Vagina (tissue), 2 donors: Measurements from ENCODE around the gene OMG. TPM values are rescaled to one million over a fixed set of nuclear protein-coding genes. Genes with fewer than 3 reads are reported as not detected.

Experiments
- DNase-seq, 2 donors: peaks; one replicate each; pipeline ENCODE4 v3.0.0-alpha.2; 2017; ENCODE audit errors: extremely low spot score in 2 of 2
- H3K27ac ChIP-seq: fragments of 200-600 bp; sonication (generic); one replicate; pipeline ENCODE4 v1.5.1; 2019
- H3K27me3 ChIP-seq: fragments of 200-600 bp; sonication (generic); one replicate; pipeline ENCODE4 v1.5.1; 2019
- H3K36me3 ChIP-seq, 2 donors: fragments of 200-600 bp; sonication (generic); one replicate each; pipeline ENCODE4 v1.5.1; 2017 to 2019
- H3K4me1 ChIP-seq: fragments of 200-600 bp; sonication (generic); one replicate; pipeline ENCODE4 v1.5.1; 2019
- H3K4me3 ChIP-seq, 2 donors: fragments of 200-600 bp; sonication (generic); 1 replicate in 1 of 2; 2 replicates in 1 of 2; pipeline ENCODE4 v1.5.1; 2016 to 2019
- H3K9me3 ChIP-seq: fragments of 200-600 bp; sonication (generic); one replicate; pipeline ENCODE4 v1.5.1; 2019
- POLR2A ChIP-seq, 2 donors: fragments of 450-650 bp; IDR thresholded peaks; one replicate each; pipeline ENCODE4 v1.6.1; 2017; ENCODE audit warnings: antibody characterized with exemption in 2 of 2, mild to moderate bottlenecking in 2 of 2, moderate library complexity in 2 of 2
- POLR2AphosphoS5 ChIP-seq, 2 donors: sonication (generic); formaldehyde crosslinking; IDR thresholded peaks; one replicate each; pipeline ENCODE4 v1.9.0; 2017; ENCODE audit warnings: antibody characterized with exemption in 2 of 2, mild to moderate bottlenecking in 2 of 2, low read depth in 1 of 2; ENCODE audit not compliant: insufficient read depth in 1 of 2
- intact Hi-C: fragments of 100-400 bp; cut with DNase I; formaldehyde crosslinking; loops from one replicate; pipeline ENCODE4 v1.15.1; 2023
- total RNA-seq: library from RNA; depleted of rRNA; stranded (reverse); fragments of >200 nt; gene quantifications from one replicate; pipeline ENCODE4 v1.2.3, GENCODE V29; 2016
- TF ChIP-seq, protein P1 (sequence below), 3 experiments: fragments of 450-650 bp in 2 of 3; fragments of 200-600 bp in 1 of 3; sonication (generic) in 1 of 3; IDR thresholded peaks; one replicate each; pipeline ENCODE4 v1.5.1; 2017 to 2019; ENCODE audit warnings: antibody characterized with exemption in 3 of 3, mild to moderate bottlenecking in 2 of 3, moderate library complexity in 2 of 3

OMG gene
- total RNA-seq, 1 donor from 2014 or later, result not detected

DNA sequence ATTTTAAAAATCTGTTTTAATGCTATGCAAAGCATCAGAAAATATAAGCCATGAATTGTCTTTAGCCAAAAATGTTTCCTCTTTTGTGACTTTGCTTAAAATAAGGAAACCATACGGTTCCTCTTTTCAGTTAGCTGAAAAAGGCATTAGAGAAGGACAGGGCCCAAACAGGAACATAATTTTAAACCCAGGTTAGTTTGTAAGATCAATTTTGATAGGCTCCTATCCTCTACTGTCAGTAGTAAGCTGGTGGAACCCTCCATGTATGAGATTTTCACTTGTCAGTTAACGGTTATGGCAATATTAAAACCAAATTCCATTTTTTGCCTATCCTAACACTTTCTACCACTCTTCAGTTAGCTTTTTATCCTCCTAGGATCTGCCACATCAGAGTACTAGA is 12.5 kb upstream of the OMG start:
- Histone ChIP-seq H3K27ac (no peak overlapping the region), H3K4me1 (no peaks in the 10 kb centered on the region), H3K9me3 (no peaks in the 10 kb centered on the region), H3K27me3 (no peaks in the 10 kb centered on the region), H3K4me3 (no peak overlapping the region), H3K36me3 (no peaks in the 10 kb centered on the region)
- intact Hi-C loops, result no loop called here
- no peak for DNase-seq
- TF ChIP-seq, protein P1, sequence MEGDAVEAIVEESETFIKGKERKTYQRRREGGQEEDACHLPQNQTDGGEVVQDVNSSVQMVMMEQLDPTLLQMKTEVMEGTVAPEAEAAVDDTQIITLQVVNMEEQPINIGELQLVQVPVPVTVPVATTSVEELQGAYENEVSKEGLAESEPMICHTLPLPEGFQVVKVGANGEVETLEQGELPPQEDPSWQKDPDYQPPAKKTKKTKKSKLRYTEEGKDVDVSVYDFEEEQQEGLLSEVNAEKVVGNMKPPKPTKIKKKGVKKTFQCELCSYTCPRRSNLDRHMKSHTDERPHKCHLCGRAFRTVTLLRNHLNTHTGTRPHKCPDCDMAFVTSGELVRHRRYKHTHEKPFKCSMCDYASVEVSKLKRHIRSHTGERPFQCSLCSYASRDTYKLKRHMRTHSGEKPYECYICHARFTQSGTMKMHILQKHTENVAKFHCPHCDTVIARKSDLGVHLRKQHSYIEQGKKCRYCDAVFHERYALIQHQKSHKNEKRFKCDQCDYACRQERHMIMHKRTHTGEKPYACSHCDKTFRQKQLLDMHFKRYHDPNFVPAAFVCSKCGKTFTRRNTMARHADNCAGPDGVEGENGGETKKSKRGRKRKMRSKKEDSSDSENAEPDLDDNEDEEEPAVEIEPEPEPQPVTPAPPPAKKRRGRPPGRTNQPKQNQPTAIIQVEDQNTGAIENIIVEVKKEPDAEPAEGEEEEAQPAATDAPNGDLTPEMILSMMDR (IDR thresholded peaks at IDR 0.05), result no peak
- no peak for TF ChIP-seq POLR2A (IDR thresholded peaks at IDR 0.05)
- TF ChIP-seq POLR2AphosphoS5 (IDR thresholded peaks at IDR 0.05; ENCODE audit: insufficient read depth in 1 of 2, low read depth in 1 of 2), result no peak

DNA sequence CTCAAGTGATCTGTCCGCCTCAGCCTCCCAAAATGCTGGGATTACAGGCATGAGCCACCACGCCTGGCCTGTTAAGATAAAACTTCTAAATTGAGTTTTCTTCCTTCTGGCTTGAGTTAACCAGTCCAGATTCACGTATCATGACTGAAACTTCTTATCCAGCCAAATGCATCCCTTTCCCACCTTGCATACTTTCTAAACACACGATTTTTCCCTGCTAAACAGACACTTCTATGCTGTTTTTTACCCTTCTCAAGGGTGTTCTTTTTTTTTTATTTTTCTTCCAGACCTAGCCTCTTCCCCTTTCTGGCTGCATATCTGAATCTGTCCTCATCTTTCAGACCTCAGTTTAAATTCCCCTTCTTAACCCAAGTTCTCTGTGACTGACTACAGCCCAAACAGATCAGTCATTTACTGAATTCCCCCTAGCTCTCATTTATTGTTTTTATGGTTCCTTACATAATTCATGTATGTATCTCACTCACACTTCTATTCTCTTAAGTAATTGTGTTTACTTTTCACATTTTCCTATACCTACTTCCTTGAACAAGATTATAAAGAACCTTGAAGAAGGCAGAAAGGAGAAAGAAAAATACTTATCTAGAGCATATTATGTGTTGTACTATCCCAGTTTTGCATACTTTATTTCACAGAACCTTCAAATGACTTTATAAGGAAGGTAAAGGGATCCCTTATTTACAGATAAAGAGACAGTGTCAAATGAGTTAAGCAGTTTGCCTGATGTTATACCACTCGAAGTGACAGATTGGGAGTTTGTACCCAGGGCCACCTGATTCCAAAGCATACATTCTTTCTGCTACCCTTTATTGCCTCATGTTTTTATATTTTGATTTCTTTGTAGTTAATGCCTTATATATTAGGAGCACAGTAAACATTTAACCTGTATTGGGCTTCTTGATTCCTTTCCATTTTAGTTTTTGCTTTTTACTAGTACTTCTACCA is 11.6 kb upstream of the OMG start:
- no peaks in the 10 kb centered on the region for H3K36me3 ChIP-seq
- intact Hi-C loops, result no loop called here
- no peaks in the 10 kb centered on the region for H3K4me1 ChIP-seq
- H3K9me3 ChIP-seq, result no peaks in the 10 kb centered on the region
- TF ChIP-seq, protein P1 (IDR thresholded peaks at IDR 0.05), result no peak
- TF ChIP-seq POLR2A (IDR thresholded peaks at IDR 0.05) (no peak), POLR2AphosphoS5 (IDR thresholded peaks at IDR 0.05; ENCODE audit: insufficient read depth in 1 of 2, low read depth in 1 of 2) (no peak)
- H3K27ac ChIP-seq, result no peak overlapping the region
- no peak overlapping the region for H3K4me3 ChIP-seq
- no peaks in the 10 kb centered on the region for H3K27me3 ChIP-seq
- no peak for DNase-seq

DNA sequence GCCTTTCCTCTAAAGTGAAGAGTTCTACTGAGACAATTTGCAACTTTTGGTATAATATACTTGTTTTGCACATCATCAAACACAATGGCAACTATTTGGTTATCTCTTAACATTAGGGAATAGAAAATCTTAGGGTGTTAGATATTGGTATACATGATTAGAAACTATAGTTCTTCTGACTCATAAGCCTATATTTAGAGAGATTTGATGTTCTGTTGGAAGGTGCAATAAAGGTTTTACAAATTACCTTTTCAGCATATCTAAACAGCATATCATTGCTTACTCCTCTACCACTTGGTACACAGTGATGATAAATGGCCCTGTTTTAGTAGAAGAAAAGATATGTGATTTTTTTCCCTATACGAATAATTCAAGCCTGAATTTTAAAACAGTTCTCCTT is 10.6 kb upstream of the OMG start:
- H3K4me3 ChIP-seq, result no peak overlapping the region
- intact Hi-C loops, result no loop called here
- no peaks in the 10 kb centered on the region for H3K27me3 ChIP-seq
- TF ChIP-seq POLR2A (IDR thresholded peaks at IDR 0.05) (no peak), POLR2AphosphoS5 (IDR thresholded peaks at IDR 0.05; ENCODE audit: insufficient read depth in 1 of 2, low read depth in 1 of 2) (no peak)
- TF ChIP-seq, protein P1 (IDR thresholded peaks at IDR 0.05), result no peak
- H3K9me3 ChIP-seq, result no peaks in the 10 kb centered on the region
- no peak for DNase-seq
- H3K4me1 ChIP-seq, result no peaks in the 10 kb centered on the region
- no peak overlapping the region for H3K27ac ChIP-seq
- H3K36me3 ChIP-seq, result no peaks in the 10 kb centered on the region

DNA sequence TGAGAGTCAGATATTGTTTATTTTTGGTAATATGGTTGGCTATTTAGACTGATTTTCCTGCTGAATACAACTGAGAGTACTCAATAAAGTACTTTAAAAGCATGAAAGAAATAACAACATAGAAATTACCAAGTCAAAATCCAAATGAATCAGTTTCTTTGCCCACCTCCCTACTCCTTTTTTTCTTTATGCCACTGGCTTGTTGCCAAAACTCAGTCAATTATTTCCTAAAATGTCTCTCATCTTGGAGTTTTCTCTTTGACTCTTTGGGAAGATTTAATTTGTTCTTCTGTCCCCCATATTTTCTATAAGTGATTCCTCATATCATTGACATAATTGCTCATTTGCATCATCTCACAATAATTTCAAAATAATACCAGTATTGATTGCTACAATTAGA is 2.6 kb upstream of the OMG start:
- TF ChIP-seq POLR2A (IDR thresholded peaks at IDR 0.05) (no peak), POLR2AphosphoS5 (IDR thresholded peaks at IDR 0.05; ENCODE audit: insufficient read depth in 1 of 2, low read depth in 1 of 2) (no peak)
- TF ChIP-seq, protein P1 (IDR thresholded peaks at IDR 0.05), result no peak
- Histone ChIP-seq H3K27me3 (no peaks in the 10 kb centered on the region), H3K4me3 (no peak overlapping the region), H3K36me3 (no peaks in the 10 kb centered on the region), H3K27ac (no peak overlapping the region), H3K4me1 (no peaks in the 10 kb centered on the region), H3K9me3 (no peaks in the 10 kb centered on the region)
- DNase-seq, result no peak
- intact Hi-C loops, result no loop called here

DNA sequence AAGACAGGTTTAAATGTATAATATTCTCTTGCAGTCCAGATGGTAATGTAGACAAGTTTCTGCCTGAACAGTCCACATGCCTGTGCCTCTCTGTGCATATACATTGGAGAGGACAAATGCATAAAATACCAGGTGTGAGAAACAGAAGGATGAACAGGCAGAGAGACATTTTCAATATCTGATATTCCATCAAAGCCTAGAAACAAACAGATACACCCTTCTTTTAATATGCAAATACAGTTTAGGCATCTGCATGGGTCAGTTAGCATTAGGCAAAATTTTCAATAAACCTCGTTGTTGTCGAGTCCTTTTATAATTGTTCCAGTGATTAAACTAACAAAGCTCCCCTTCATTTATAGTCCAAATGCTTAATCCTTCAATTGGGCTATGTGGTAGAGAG is 897 bp downstream of the OMG start:
- DNase-seq, result no peak
- Histone ChIP-seq H3K4me1 (no peaks in the 10 kb centered on the region), H3K27ac (no peak overlapping the region), H3K27me3 (no peaks in the 10 kb centered on the region), H3K36me3 (no peaks in the 10 kb centered on the region), H3K9me3 (no peaks in the 10 kb centered on the region), H3K4me3 (no peak overlapping the region)
- intact Hi-C loops, result no loop called here
- TF ChIP-seq POLR2AphosphoS5 (IDR thresholded peaks at IDR 0.05; ENCODE audit: insufficient read depth in 1 of 2, low read depth in 1 of 2) (no peak), POLR2A (IDR thresholded peaks at IDR 0.05) (no peak)
- TF ChIP-seq, protein P1 (IDR thresholded peaks at IDR 0.05), result no peak
